HG03139 (cell line): ENCODE measurements around the gene FANK1.
A peak's percentile ranks its signal among the peaks of the same experiment; 100 is the strongest.
"Not testable (repeated sequence)": the region's sequence is repeated elsewhere in the genome, so short reads cannot be mapped to it uniquely, and the experiment has no call there.

ENCODE experiments used
- ATAC-seq: cut with Tn5 transposase; IDR thresholded peaks from one replicate; pipeline ENCODE4 v1.9.1; 2021; ENCODE audit not compliant: unreplicated experiment

FANK1 gene

DNA sequence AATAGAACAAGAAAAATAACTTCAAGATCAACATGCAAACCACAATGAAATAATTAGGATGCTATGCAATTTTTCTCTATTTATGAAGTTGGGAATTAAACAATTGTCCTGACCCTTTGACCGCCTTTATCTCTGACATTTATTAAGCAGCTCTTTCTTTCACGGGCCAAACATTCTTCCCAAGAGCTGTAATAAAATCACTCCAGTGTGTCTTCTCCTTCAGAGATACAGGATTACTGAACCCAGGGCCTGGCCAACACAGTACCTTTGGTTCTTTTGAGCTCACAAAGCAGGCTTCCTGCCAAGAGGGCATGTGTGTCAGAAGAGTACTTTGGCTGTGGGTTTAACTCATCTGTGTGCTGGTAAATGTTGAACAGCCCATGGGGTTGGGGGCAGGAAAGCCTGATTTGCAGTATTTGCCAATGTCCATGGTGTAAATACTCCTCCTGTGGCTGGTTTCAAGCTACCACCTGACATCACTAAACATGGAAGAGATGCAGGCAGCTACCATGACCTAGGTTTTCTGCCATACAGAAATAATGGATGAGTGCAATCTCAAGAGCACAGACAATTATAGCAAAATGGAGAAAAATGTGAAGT is 121.7 kb downstream of the FANK1 start:
- ATAC-seq = no peak

- no peak for ATAC-seq
Observed at GRCh38 chr10:126021833-126022500, 125.6 kb downstream of the FANK1 start.

DNA sequence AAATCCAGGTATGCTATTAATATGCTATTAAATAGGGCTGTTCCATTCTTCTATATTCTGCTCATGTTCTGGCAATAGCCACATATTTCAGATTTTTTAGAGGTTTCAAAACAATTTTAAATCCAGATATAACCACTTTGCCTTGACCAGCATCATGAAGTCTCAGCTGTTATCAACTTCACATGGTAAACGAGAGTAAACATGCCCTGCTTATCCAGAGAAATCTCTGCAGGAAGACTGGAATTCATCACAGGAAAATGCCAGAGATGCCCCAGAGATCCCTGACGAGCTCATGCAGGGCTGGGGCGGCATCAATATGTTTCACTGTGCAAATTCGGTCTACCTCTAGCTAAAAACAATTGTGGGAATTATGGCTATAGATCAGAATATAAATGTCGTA is 126.5 kb downstream of the FANK1 start:
- no peak for ATAC-seq

DNA sequence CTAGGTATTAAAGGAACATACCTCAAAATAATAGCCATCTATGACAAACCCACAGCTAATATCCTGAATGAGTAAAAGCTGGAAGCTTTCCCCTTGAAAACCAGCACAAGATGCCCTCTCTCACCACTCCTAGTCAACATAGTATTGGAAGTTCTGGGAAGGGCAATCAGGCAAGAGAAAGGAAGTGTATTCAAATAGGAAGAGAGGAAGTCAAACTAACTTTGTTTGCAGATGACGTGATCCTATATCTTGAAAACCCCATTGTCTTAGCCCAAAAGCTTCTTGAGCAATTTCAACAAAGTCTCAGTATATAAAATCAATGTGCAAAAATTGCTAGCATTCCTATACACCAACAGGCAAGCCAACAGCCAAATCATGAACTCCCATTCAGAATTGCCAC is 131.3 kb downstream of the FANK1 start:
- ATAC-seq = no peak

GRCh38 chr10:126029999-126030398 is 133.6 kb downstream of the FANK1 start:
- no peak for ATAC-seq

GRCh38 chr10:126034586-126034985 is 138.2 kb downstream of the FANK1 start:
- no peak for ATAC-seq

- no peak for ATAC-seq
Observed at GRCh38 chr10:126036515-126036914, 140.2 kb downstream of the FANK1 start.

GRCh38 chr10:126037946-126038345 is 141.6 kb downstream of the FANK1 start:
- no peak for ATAC-seq

- ATAC-seq = no peak
Observed at GRCh38 chr10:126041117-126041516, 144.8 kb downstream of the FANK1 start.

- ATAC-seq = peak; percentile 98
Observed at GRCh38 chr10:126041804-126042231, 145.5 kb downstream of the FANK1 start.

GRCh38 chr10:126042354-126042753 is 146.0 kb downstream of the FANK1 start:
- ATAC-seq = no peak

- no peak for ATAC-seq
Observed at GRCh38 chr10:126042906-126043305, 146.5 kb downstream of the FANK1 start.

GRCh38 chr10:126043389-126043788 is 147.0 kb downstream of the FANK1 start:
- ATAC-seq = no peak

DNA sequence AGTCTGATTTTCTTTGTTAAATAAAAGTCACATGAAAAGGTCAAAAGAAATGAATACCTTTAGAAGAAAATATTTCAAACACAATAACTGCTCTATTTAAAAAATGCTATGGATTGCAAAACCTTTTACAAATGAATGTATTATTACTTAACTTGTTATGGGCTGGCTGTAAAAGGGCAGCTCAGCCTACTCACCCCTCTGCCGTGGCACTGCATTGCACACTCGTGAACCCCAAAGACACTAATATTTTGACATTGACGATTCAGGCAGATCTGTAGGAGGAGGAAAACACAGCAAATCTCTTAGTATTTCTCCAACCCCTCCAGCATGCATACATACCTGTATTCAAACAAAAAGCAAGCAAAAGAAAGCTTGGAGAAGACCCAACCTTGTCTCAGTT is 149.5 kb downstream of the FANK1 start:
- ATAC-seq = no peak

- ATAC-seq = no peak
Observed at GRCh38 chr10:126046831-126047230, 150.5 kb downstream of the FANK1 start.

DNA sequence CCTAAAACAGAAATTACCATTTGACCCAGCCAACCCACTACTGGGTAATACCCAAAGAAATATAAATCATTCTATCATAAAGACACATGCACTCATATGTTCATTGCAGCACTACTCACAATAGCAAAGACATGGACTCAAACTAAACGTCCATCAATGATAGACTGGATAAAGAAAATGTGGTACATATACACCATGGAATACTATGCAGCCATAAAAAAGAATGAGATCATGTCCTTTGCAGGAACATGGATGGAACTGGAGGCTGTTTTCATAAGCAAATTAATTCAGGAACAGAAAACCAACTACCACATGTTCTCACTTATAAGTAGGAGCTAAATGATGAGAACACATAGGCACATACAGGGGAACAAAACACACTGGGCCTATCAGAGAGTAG is 151.4 kb downstream of the FANK1 start:
- ATAC-seq = not testable (repeated sequence)

- ATAC-seq = no peak
Observed at GRCh38 chr10:126049759-126050700, 153.7 kb downstream of the FANK1 start.

DNA sequence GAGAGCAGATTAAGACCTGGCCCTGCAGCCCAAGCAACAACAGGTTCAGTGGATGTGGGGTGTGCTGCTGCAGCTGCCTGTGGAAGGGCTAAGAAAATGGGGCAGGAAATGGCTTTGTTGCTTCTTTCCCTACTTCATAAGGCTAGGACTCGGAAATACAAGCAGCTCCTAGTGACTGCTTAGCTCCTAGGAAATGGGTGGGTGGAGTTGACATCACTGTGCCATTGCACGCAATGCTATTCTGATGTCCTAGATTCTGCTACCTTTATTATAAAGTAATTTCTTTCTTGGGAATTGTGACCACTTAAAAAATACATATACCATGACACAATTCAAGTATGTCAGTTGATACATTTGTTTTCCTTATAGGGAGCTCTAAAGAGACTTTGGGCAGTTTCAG is 155.8 kb downstream of the FANK1 start:
- no peak for ATAC-seq

GRCh38 chr10:126054191-126054590 is 157.8 kb downstream of the FANK1 start:
- no peak for ATAC-seq

- ATAC-seq = no peak
Observed at GRCh38 chr10:126057494-126057893, 161.1 kb downstream of the FANK1 start.

DNA sequence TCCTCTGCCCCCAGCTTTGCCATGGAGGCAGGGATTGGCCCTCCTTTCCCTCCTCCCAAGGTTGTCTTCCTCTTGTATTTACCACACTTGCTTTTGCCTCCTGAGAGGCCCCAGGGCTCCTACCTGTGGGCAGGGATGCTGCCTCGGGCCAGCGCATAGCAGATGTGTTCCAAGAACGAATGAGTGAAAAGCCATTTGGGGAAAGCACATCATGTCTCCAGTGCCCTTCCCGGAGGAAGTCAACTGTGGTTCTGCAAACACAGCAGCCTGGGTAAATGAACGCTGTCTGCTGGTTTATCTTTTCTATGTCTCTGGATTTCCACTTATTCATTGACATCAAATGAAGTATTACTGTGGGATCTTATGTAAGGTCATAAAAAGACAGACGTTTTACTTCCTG is 161.7 kb downstream of the FANK1 start:
- ATAC-seq = no peak

DNA sequence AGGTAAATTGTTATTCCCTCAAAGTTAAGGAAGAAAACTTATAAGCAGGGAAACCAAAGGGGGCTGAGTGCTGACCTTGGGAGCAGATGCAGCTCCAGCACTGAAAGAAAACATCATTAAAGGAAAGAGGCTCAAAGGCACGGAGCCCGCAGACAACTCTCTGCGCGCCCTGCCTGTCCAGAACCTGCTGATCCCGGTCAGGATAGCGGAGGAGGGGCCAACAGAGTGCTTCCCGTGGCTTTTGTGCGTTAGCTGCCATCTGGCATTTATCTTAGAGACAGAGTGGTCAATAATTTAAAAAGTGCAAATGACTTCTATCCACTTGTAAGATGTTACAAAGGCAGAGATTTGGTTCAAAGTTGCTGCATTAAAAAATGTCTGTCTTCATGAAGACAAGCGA is 162.1 kb downstream of the FANK1 start:
- ATAC-seq = no peak
